ENCODE measurements around the gene ZFYVE16.
A peak's percentile ranks its signal among the peaks of the same experiment; 100 is the strongest.
"Not testable (repeated sequence)": the region's sequence is repeated elsewhere in the genome, so short reads cannot be mapped to it uniquely, and the experiment has no call there.

Gene ZFYVE16

DNA sequence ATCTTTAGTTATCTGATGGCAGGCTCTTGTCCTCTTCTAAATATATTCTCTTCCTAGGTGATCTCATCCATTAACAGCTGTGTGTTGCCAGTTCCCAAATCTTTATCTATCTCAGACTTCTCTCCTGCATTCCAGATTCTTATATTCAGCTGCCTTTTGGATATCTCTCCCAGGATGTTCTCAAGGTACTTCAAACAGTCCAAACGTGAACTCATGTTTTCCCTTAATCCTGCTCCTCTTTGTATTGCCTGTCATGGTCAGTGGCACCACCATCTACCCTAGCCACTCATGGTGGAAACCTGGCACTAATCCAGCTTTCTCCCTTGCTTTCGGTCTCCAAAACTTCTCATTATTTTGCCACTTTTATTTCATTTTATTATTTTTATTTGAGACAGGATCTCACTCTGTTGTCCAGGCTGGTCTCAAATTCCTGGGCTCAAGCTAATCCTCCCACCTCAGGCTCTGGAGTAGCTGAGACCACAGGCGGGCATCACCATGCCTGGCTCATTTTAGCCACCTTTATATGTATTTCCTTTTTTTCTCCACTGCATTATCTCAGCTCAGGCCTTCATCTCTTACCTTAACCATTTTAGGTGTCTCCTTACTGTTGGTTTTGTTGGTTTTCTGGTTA lies 3.8 kb downstream of the ZFYVE16 start:
- DNase-seq = no peak

DNA sequence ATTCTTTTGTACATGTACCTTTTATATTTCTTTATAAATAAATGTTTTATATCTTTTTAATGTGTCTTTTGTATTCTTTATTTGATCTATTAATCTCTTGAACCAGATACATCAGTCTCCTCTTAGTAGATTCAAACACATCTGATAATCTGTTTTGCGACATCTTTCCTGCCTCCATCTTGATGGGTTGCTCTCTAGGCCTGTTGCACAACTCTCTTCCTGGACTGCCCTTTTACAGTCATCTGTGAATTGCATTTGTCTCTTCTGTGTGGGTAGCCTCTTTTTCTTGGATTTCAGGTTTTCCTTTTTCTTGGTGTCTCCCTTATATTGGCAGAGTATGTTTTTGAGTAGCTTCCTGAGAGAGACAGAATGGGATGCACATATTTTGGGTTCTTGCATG lies 6.2 kb downstream of the ZFYVE16 start:
- no peak for DNase-seq

- DNase-seq = no peak
Observed at GRCh38 chr5:80417973-80418372, 10.1 kb downstream of the ZFYVE16 start.

DNA sequence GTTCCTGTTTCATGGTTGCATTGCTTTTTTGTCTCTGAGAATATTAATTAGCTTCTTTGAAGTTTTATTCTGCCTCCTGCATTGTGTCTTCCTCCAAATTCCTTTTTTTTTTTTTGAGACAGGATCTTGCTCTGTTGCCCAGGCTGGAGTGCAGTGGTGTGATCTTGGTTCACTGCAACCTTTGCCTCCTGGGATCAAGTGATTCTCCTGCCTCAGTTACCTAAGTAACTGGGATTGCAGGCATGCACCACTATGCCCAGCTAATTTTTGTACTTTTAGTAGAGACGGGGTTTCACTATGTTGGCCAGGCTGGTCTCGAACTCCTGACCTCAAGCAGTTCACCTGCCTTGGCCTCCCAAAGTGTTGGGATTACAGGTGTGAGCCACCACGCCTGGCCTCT lies 16.5 kb downstream of the ZFYVE16 start:
- not testable (repeated sequence) for DNase-seq

- DNase-seq = no peak
Observed at GRCh38 chr5:80435476-80435875, 27.6 kb downstream of the ZFYVE16 start.

DNA sequence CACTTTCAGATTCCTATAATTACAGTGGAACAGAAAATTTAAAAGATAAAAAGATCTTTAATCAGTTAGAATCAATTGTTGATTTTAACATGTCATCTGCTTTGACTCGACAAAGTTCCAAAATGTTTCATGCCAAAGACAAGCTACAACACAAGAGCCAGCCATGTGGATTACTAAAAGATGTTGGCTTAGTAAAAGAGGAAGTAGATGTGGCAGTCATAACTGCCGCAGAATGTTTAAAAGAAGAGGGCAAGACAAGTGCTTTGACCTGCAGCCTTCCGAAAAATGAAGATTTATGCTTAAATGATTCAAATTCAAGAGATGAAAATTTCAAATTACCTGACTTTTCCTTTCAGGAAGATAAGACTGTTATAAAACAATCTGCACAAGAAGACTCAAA lies 29.5 kb downstream of the ZFYVE16 start:
- DNase-seq = no peak

- DNase-seq = no peak
Observed at GRCh38 chr5:80438739-80439138, 30.9 kb downstream of the ZFYVE16 start.

GRCh38 chr5:80439213-80439612 lies 31.3 kb downstream of the ZFYVE16 start:
- no peak for DNase-seq

GRCh38 chr5:80442742-80443141 lies 34.9 kb downstream of the ZFYVE16 start:
- no peak for DNase-seq

DNA sequence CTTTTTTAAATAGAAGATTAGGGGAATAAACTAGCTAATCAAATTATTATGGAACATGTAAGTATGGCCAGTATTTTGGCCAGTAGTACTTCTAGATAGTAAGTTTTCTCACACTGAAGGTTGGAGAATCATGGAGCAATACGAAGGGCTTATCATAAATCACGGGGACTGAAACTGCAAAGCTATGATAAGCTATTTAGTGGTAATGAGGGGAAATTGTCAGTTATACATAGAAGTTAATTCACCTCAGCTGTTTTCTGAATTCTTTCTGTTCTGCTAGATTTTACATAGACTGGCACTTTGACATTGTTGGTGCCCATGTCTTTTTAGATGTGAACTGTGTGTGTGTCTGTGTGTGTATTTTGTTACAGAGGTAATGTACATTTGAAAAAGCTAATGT lies 45.5 kb downstream of the ZFYVE16 start:
- no peak for DNase-seq

DNA sequence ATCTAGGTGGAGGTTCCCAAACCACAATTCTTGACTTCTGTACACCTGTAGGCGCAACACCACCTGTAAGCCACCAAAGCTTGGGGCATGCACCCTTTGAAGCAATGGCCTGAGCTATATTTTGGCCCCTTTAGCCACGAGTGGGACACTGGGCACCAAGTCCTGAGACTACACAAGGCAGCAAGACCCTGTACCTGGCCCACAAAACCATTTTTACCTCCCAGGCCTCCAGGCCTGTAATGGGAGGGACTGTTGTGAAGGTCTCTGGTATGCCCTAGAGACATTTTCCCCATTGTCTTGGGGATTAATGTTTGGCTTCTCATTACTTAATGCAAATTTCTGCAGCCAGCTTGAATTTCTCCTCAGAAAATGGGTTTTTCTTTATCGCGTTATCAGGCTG lies 55.4 kb downstream of the ZFYVE16 start:
- no peak for DNase-seq

- no peak for DNase-seq
Observed at GRCh38 chr5:80466669-80467485, 59.0 kb downstream of the ZFYVE16 start.

- DNase-seq = no peak
Observed at GRCh38 chr5:80468131-80468530, 60.3 kb downstream of the ZFYVE16 start.

DNA sequence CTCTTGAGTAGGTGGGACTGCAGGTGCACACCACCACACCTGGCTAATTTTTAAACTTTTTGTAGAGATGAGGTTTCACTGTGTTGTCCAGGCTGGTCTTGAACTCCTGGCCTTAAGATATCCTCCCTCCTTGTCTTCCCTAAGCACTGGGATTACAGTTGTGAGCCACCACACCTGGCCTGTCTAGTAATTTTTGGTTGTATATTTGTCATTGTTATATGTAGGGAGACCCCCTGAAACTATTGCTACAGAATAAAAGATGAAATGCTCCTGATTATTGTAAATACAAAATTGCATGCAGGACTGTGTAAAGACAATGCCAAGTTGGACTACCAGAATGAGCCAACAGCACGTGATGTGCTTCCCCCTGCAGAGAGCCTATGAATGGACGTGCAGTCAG lies 62.8 kb downstream of the ZFYVE16 start:
- DNase-seq = not testable (repeated sequence)

DNA sequence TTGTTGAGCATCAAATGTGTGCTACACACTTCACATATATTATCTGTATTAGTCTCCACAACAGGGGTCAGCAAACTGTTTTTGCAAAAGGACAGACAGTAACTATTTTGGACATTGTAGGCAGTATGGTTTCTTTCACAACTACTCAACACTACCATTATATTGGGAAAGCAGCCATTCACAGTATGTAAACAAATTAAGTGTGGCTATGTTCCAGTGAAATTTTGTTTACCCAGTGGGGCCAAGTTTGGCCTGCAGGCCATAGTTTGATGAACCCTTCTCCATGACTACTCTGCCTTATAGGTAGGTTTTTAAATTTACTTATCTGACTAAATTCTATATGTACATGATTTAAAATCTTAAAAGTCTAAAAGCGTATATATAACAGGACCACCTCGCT lies 67.1 kb downstream of the ZFYVE16 start:
- DNase-seq = no peak

DNA sequence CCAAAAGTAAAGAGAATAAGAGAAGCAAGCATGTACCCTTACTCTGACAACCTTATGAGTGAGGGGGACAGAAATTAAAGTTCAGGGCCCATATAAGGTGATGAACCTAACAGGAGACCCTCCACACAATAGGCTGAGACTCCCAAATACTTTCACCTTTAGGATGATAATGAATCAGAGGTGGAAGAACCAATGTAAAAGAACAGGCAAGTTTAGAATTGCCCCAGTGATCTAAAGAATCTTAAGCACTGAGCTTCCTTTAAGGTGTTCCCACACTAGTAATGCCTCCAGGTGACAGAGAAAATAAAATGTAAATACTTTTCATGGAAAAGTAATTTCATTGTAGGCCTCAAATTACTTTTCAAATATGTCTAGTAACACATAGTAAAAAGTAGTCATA lies 71.8 kb downstream of the ZFYVE16 start:
- no peak for DNase-seq

- no peak for DNase-seq
Observed at GRCh38 chr5:80480354-80480753, 72.5 kb downstream of the ZFYVE16 start.

GRCh38 chr5:80481019-80481893 lies 73.4 kb downstream of the ZFYVE16 start:
- DNase-seq = no peak

- no peak for DNase-seq
Observed at GRCh38 chr5:80482578-80482977, 74.7 kb downstream of the ZFYVE16 start.

DNA sequence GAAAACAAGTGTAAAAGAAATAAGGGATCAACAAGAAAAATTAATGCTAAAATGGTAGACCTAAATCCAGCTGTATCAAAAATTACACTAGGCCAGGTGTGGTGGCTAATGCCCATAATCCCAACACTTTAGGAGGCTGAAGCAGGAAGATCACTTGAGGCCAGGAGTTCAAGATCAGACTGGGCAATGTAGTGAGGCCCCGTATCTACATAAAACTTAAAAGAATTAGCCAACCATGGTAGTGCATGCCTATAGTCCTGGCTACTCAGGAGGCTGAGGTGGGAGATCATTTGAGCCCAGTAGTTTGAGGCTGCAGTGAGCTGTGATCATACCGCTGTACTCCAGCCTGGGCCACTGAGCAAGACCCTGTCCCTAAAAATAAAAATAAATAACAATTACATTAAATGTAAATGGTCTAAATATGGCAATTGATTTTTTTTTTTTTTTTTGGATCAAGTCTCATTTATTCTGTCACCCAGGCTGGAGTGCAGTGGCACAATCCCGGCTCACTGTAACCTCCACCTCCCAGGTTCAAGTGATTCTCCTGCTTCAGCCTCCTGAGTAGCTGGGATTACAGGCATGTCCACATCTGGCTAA lies 75.9 kb downstream of the ZFYVE16 start:
- no peak for DNase-seq

- no peak for DNase-seq
Observed at GRCh38 chr5:80487444-80487828, 79.6 kb downstream of the ZFYVE16 start.

DNA sequence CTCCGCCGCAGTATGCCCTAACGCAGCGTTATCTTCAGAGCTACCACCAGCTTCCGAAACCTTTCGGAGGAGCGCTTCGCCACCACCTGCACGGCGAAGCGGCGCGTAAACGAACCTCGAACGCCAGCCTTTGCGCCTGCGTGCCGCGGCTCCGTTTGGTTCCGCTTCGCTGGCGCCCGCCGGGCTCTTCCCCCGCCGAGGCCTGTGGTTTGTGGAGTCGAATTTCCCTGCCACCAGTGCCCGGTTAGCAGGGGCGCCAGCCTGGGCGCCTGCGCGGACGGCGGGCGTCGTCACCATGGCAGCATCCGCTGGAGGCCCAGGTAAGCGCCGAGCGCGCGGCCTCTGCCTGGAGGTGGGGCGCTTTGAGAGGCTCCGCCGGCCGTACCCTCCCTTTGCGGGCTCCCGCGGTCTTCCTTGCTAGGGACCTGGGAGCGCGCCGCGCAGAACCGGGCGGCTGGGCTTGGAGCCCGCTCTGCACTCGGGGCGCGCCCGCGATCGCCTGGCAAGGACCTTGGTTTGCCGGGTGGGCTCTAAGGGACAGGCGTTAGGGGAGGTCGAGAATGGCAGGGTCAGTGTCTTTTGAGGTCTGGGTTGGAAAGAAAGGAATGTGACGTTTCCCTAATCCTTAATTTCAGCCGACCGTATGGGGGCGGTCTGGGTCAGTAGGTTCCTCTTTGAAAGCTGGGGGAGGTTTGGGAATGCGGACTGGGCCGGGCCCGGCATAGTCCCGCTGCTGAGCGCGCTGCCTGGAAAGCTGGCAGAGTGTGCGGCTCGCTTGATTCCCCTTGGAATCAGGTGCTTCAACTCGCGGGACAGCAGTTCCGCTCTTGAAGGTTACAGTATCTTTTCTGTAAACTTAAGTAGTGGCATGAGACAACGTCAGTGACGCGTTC lies 80.2 kb downstream of the ZFYVE16 start, which contains the start of gene FAM151B:
Gene FAM151B (plus strand): TSS at position 272 of the 893 bp plus-strand sequence. CDS start 24 bp downstream, at position 296.
- peak; percentile 85 for DNase-seq
